GM21515 (cell line): ENCODE data around the gene CD79A.
"Not testable (repeated sequence)": the region's sequence is repeated elsewhere in the genome, so short reads cannot be mapped to it uniquely, and the experiment has no call there.

Source experiments
- ATAC-seq: cut with Tn5 transposase; IDR thresholded peaks from one replicate; pipeline ENCODE4 v1.9.1; 2021; ENCODE audit not compliant: unreplicated experiment

Gene CD79A

GRCh38 chr19:41862445-41862986 is 14.6 kb upstream of the CD79A start:
- ATAC-seq, result no peak

GRCh38 chr19:41863209-41863931 is 13.7 kb upstream of the CD79A start:
- no peak for ATAC-seq

- ATAC-seq, result no peak
Measured at GRCh38 chr19:41864374-41864773, 12.7 kb upstream of the CD79A start.

- no peak for ATAC-seq
Measured at GRCh38 chr19:41866284-41866683, 10.8 kb upstream of the CD79A start.

GRCh38 chr19:41868120-41868988 is 8.7 kb upstream of the CD79A start:
- ATAC-seq, result no peak

GRCh38 chr19:41868989-41869300 is 8.1 kb upstream of the CD79A start:
- ATAC-seq, result no peak

DNA sequence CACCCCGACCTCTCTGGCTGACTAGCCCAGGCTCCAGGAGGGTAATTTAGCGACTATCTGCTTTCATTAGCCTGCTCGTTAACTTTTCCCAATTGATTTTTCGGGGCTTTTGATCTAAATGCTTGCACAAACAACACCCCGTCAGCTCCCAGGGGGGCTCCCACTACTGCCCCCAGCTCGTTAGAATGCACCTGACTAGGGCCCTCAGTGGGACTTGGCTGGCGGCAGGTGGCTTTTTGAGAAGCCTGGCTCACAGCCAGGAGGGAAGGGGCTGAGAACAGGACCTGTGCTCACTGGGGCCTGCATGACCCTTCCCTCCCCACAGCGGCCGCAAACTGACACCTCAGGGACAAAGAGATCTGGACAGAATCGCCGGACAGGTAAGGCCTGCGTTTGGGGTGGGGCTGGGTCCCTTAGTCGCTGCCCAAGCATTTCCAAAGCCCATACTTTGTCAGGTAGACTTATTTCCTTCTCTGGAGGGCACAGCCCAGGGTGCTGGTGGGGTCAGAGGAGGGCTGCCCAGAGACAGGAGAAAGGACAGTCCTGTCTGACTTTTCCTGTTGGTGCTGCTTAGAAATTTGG is 7.6 kb upstream of the CD79A start:
- ATAC-seq, result no peak

DNA sequence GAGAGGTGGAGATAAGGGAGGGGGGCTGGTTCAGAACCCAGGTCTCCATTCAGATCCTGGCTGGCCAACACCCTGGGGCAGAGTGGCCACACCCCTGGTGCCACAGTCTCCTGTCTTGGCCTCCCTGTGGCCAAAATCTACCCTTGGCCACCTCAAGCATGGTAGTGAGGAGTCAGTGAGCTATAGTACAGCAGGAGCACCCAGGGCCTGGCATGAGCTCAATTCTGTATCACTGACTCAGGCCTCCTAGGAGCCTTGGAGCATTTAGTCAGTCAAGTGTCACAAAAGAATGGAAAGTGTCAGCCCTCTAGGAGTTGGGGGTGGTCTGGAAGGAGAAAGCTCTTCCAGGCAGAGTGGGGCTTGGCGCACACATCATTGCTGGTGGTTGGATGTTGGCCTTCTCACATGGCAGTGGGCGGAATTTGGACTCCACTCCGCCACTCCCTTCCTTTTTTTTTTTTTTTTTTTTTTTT is 6.6 kb upstream of the CD79A start:
- no peak for ATAC-seq

- ATAC-seq, result peak; percentile 49
Measured at GRCh38 chr19:41871573-41872383, 5.3 kb upstream of the CD79A start.

- no peak for ATAC-seq
Measured at GRCh38 chr19:41872384-41872774, 4.7 kb upstream of the CD79A start.

DNA sequence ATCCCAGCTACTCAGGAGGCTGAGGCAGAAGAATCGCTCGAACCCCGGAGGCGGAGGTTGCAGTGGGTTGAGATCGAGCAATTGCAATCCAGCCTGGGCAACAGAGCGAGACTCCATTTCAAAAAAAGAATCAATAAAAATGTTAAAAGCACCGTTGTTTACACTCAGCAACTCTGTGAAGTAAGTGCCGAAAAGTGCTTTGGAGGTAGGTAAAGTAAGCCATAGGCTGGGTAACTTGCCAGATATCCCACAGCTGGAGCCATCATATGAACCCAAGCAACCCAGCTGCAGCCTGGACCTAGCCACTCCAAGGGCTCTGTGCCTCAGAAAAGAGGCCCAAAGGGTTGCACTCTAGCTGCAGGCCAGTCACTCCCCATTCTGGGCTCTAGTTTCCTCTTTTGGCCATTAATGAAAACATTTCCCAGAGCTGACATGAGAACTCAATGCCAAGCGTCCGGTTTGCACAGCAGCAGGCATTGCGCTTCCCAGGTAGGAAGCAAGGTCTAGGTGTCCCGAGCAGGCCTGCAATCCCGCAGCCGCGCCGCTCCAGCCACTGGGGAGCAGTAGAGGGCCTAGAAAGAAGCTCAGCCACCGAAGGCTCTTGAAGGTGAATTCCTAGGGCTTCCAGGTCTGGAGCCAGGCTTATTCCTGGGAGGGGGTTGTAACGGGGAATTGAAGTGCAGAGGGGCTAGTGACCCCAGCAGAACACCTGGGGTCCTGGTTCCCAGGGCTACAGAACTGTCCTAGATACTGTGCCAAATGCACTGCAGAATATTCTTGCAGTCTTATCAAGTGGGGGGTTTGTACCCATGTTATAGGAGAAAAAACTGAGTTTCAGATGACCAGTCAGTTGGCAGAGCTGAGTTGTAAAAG is 4.1 kb upstream of the CD79A start:
- ATAC-seq, result no peak

- not testable (repeated sequence) for ATAC-seq
Measured at GRCh38 chr19:41875973-41876372, 1.1 kb upstream of the CD79A start.

GRCh38 chr19:41877916-41878905 is 1.1 kb downstream of the CD79A start:
- no peak for ATAC-seq

GRCh38 chr19:41879080-41879479 is 2.0 kb downstream of the CD79A start:
- no peak for ATAC-seq

GRCh38 chr19:41879670-41880328 is 2.7 kb downstream of the CD79A start:
- no peak for ATAC-seq

DNA sequence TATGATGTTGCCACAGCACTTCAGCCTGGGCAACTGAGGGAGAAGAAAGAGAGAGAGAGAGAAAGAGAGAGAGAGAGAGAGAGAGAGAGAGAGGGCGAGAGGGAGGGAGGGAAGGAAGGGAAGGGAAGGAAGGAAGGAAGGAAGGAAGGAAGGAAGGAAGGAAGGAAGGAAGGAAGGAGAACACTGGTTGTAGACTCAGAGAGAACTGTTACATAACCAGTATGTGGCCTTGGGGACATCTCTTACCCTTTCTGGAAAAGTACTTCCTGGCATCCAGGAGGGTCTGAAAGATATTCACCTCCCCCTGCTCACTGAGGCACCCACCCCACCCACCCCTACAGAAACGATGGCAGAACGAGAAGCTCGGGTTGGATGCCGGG is 3.2 kb downstream of the CD79A start:
- ATAC-seq, result no peak

DNA sequence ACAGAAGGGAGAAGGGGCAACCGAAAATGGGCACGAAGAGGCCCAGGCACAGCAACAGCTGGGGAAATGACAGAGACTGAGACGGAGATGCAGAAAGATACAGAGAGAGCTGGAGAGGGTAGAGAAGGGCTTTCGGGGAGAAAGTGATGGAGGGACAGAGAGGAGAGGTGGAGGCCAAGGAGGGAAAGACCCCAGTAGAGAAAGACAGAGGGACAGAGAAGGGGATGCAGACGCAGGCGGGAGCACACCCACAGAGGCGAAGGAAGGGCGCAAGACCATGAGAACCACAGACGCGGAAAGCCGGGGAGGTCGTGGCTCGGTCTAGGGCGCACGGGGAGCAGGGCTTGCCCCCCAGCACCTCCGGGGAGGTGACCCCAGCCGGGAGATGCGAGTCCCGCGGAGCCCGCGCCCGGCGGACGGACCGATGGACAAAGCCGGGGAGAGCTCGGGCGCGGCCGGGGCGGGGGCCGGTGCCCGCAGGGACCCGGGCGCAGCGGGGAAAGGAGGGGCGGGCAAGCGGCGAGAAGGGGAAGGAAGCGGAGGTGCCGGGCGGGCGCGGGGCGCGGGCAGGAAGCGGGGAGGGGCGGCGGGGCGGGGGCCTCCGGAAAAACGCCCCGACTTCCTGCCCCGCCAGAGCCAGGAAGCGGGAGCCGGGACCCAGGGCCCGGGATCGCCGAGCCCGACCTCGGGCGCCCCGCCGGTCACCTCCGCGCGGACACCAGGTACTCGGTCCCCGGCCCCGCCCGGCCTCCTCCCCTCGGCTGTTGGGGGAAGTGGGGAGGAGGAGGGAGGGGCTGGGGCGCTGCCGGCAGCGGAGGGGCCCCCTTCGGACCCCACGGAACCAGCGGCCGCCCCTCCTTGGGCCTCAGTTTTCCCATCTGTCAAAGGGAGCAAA is 5.7 kb downstream of the CD79A start, which contains the start of gene ARHGEF1:
Gene ARHGEF1 (plus strand): TSS at position 617 of the 895 bp plus-strand sequence. CDS start 4,899 bp downstream, outside the sequence.
- no peak for ATAC-seq
